ENCODE results near the gene NINJ1.

The NINJ1 gene, protein sequence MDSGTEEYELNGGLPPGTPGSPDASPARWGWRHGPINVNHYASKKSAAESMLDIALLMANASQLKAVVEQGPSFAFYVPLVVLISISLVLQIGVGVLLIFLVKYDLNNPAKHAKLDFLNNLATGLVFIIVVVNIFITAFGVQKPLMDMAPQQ

DNA sequence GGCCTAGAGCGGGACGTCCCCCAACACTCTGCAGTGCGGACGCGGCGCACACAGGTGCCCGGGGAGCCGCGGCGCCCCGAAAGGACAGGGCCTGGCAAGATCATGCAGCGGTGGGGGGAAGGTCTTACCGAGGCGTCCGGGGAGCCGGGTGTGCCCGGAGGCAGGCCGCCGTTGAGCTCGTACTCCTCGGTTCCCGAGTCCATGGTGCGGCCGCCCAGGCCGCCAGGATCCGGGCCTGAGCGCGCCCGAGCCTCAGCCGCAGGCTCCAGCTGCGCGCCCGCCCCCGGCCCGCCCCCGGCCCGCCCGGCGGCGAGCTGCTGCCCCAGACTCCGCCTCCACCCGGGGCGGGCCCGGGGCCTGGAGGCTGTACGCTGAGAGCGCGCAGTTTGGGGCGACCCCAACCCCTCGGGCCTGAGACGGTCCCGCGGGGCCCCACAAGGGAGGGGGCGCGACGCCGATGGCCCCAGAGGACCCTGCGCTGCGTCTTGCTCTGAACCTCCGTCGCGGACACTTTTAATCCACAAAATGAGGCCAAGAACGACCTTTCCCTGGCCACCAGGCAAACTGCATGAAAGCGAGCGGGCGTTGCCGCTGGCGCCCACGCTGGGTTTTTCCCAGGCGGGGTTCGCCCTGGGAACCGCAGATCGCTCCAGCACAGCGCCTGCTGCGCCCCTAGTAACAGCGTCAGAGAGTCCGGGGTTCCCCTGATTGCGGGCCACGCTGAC is at the start of gene NINJ1:
Gene NINJ1, minus strand, starts transcription at position 237 of the 725 bp plus-strand sequence. Its CDS starts 34 bp downstream, at position 203.
- TF ChIP-seq CTCF (IDR thresholded peaks at IDR 0.05; ENCODE audit: low read depth, low read length) = no peak
- peak within 1 kb of the TSS; percentile 71 for H3K4me3 ChIP-seq (ENCODE audit: low read depth, low read length)

DNA sequence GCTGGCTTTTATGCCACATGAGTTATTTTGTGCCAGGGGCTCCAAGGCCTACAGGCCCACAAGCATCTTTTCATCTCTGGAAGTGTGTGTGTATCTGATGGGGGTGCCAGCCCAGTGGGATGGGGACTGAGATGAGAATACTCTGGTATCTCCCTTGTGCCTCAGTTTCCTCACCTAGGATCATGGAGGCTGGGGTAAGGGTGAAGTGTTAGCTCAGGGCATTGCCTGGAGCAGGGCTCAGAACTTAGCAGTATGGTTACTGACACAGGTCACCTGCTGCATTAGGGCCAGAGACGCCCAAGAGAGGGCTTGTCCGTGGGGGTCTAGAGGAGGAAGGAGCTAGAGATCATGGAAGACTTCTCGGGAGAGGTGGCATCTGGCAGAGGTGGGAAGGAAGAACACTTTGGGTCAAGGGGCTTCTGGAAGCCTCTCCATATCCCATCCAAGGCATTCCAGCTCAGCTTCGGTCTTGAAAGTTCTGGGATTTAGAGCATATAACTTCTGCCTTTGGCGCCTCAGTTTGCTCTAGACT is 49.1 kb upstream of the NINJ1 start:
- no peak overlapping the region for H3K4me3 ChIP-seq (ENCODE audit: low read depth, low read length)
- TF ChIP-seq CTCF (IDR thresholded peaks at IDR 0.05; ENCODE audit: low read depth, low read length) = no peak

- TF ChIP-seq CTCF (IDR thresholded peaks at IDR 0.05; ENCODE audit: low read depth, low read length) = no peak
- H3K4me3 ChIP-seq (ENCODE audit: low read depth, low read length) = no peak overlapping the region
Observed at GRCh38 chr9:93182572-93182971, 48.5 kb upstream of the NINJ1 start.

GRCh38 chr9:93181672-93182435 is 47.8 kb upstream of the NINJ1 start:
- no peak for TF ChIP-seq CTCF (IDR thresholded peaks at IDR 0.05; ENCODE audit: low read depth, low read length)

DNA sequence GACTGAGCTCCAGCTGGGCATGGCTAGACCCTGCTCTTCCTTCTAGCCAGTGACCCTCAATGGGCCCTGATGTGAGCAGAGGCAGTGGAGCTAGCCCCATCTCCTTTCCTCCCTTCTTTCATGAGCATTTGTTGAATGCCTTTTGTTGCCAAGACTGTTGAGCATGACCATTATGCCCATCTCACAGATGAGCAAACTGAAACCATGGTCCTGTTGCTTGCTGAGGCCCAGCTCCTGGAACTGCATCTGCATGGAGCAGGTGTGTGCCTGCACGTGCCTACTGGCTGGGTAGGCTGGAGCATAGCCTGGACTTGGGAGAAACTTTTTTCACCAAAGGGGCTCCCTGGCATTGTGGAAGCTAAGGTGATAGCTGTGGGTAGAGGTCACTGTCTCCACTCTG is 46.9 kb upstream of the NINJ1 start:
- no peak overlapping the region for H3K4me3 ChIP-seq (ENCODE audit: low read depth, low read length)
- TF ChIP-seq CTCF (IDR thresholded peaks at IDR 0.05; ENCODE audit: low read depth, low read length) = no peak

More at GRCh38 chr9:93181672-93182435, 47.8 kb upstream of the NINJ1 start:
- no peak overlapping the region for H3K4me3 ChIP-seq (ENCODE audit: low read depth, low read length)

DNA sequence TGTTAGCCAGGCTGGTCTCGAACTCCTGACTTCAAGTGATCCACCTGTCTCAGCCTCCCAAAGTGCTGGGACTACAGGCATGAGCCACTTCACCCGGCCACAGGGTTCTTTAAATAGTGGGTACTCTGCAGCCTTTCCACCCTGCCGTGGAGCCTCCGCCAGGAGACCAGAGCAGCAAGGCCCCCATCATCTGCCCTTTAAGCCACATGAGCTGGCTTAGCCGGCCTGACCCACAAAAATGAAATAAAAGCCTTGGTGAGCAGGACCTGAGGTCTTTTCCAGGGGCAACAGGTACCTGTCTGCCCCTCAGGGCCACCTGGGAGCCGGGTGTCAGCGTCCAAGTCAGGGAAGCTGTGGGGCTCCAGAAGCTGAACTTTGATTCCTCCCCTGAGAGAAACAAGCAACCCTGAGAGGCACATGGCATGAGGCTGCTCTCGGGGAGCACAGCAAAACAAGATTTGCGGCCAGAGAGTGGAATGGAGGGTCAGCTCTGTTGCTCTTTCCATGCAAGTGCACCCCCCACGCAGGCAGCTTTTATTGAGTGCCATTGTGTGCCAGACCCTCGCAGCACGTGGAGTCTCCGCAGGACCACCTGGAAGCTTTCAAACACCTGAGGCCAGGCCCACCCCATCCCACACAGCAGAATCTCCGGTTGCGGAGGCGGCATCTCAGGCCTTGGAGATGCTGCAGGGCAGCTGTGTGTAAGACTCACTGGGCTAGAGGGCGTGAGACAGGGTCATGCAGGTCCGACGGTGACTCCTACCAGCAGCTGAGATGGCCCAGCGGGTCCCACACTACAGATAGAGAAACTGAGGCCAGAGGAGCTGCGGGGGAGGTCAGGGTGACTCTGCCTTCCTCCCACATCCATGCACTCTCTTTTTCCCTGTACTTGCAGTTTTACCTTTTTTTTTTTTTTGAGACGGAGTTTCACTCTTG is 45.1 kb upstream of the NINJ1 start:
- no peak for TF ChIP-seq CTCF (IDR thresholded peaks at IDR 0.05; ENCODE audit: low read depth, low read length)
- no peak overlapping the region for H3K4me3 ChIP-seq (ENCODE audit: low read depth, low read length)
